Stimulated activated CD4-positive, alpha-beta T cell treated with anti-CD3 and anti-CD28 coated beads, Interleukin-15, amount 100 ng/mL, for 24 hours (primary cell): ENCODE results near the gene ARHGAP23.

Experiments
- DNase-seq: peaks from one replicate; pipeline ENCODE4 v3.0.0-alpha.2; 2020

ARHGAP23 gene

GRCh38 chr17:38428112-38428642, at the start of gene ARHGAP23:
Gene ARHGAP23 (plus strand): TSS chr17:38428464. CDS start chr17:38428486, 22 bp downstream.
- peak; percentile 53 for DNase-seq

GRCh38 chr17:38379448-38379847, 48.8 kb upstream of the ARHGAP23 start:
- no peak for DNase-seq

- no peak for DNase-seq
Measured at GRCh38 chr17:38395090-38395489, 33.2 kb upstream of the ARHGAP23 start.

- no peak for DNase-seq
Measured at GRCh38 chr17:38397227-38397626, 31.0 kb upstream of the ARHGAP23 start.

- DNase-seq, result no peak
Measured at GRCh38 chr17:38400286-38400685, 28.0 kb upstream of the ARHGAP23 start.

- DNase-seq, result no peak
Measured at GRCh38 chr17:38401459-38401858, 26.8 kb upstream of the ARHGAP23 start.

GRCh38 chr17:38402897-38403296, 25.4 kb upstream of the ARHGAP23 start:
- no peak for DNase-seq

- DNase-seq, result no peak
Measured at GRCh38 chr17:38403491-38403890, 24.8 kb upstream of the ARHGAP23 start.

- DNase-seq, result no peak
Measured at GRCh38 chr17:38404174-38404943, 23.9 kb upstream of the ARHGAP23 start.

- DNase-seq, result no peak
Measured at GRCh38 chr17:38405654-38406053, 22.6 kb upstream of the ARHGAP23 start.

GRCh38 chr17:38410201-38410600, 18.1 kb upstream of the ARHGAP23 start:
- no peak for DNase-seq

GRCh38 chr17:38415250-38416194, 12.7 kb upstream of the ARHGAP23 start:
- peak; percentile 19 for DNase-seq

- DNase-seq, result no peak
Measured at GRCh38 chr17:38416840-38417209, 11.4 kb upstream of the ARHGAP23 start.

- no peak for DNase-seq
Measured at GRCh38 chr17:38417210-38417951, 10.9 kb upstream of the ARHGAP23 start.

GRCh38 chr17:38418062-38418692, 10.1 kb upstream of the ARHGAP23 start:
- DNase-seq, result no peak

- peak; percentile 13 for DNase-seq
Measured at GRCh38 chr17:38418693-38419507, 9.4 kb upstream of the ARHGAP23 start.

GRCh38 chr17:38419508-38419981, 8.7 kb upstream of the ARHGAP23 start:
- no peak for DNase-seq

- DNase-seq, result no peak
Measured at GRCh38 chr17:38420518-38420917, 7.7 kb upstream of the ARHGAP23 start.

- DNase-seq, result no peak
Measured at GRCh38 chr17:38421171-38421841, 7.0 kb upstream of the ARHGAP23 start.
